ENCODE data around the gene BAIAP2.

BAIAP2 gene

GRCh38 chr17:81006891-81007290 is 28.1 kb upstream of the BAIAP2 start:
- Histone ChIP-seq H3K4me1 (ENCODE audit: insufficient read depth, poor library complexity, severe bottlenecking) (peaks cover 7% of the 10 kb centered on the region), H3K9me3 (ENCODE audit: severe bottlenecking) (peaks cover 7% of the 10 kb centered on the region), H3K27me3 (ENCODE audit: insufficient read depth, poor library complexity, severe bottlenecking) (peaks cover 40% of the 10 kb centered on the region), H3K4me3 (ENCODE audit: severe bottlenecking) (no peak overlapping the region), H3K36me3 (ENCODE audit: low read depth) (no peaks in the 10 kb centered on the region), H3K27ac (ENCODE audit: poor library complexity, severe bottlenecking) (no peak overlapping the region)
- TF ChIP-seq CTCF (IDR thresholded peaks at IDR 0.05; ENCODE audit: poor library complexity, severe bottlenecking) = no peak
- DNase-seq (ENCODE audit: low spot score) (no peak), ATAC-seq (ENCODE audit: low read depth) (no peak)

- Histone ChIP-seq H3K4me1 (ENCODE audit: insufficient read depth, poor library complexity, severe bottlenecking) (no peaks in the 10 kb centered on the region), H3K4me3 (ENCODE audit: severe bottlenecking) (no peak overlapping the region), H3K27me3 (ENCODE audit: insufficient read depth, poor library complexity, severe bottlenecking) (peaks cover 37% of the 10 kb centered on the region), H3K9me3 (ENCODE audit: severe bottlenecking) (peaks cover 7% of the 10 kb centered on the region), H3K27ac (ENCODE audit: poor library complexity, severe bottlenecking) (no peak overlapping the region), H3K36me3 (ENCODE audit: low read depth) (no peaks in the 10 kb centered on the region)
- ATAC-seq (ENCODE audit: low read depth) (no peak), DNase-seq (ENCODE audit: low spot score) (no peak)
- TF ChIP-seq CTCF (IDR thresholded peaks at IDR 0.05; ENCODE audit: poor library complexity, severe bottlenecking) = no peak
Observed at GRCh38 chr17:81008140-81008539, 26.8 kb upstream of the BAIAP2 start.

GRCh38 chr17:81009136-81009535 is 25.8 kb upstream of the BAIAP2 start:
- no peak for TF ChIP-seq CTCF (IDR thresholded peaks at IDR 0.05; ENCODE audit: poor library complexity, severe bottlenecking)
- Histone ChIP-seq H3K4me3 (ENCODE audit: severe bottlenecking) (no peak overlapping the region), H3K27me3 (ENCODE audit: insufficient read depth, poor library complexity, severe bottlenecking) (peaks cover 29% of the 10 kb centered on the region), H3K4me1 (ENCODE audit: insufficient read depth, poor library complexity, severe bottlenecking) (no peaks in the 10 kb centered on the region), H3K9me3 (ENCODE audit: severe bottlenecking) (peaks cover 7% of the 10 kb centered on the region), H3K27ac (ENCODE audit: poor library complexity, severe bottlenecking) (no peak overlapping the region), H3K36me3 (ENCODE audit: low read depth) (no peaks in the 10 kb centered on the region)
- DNase-seq (ENCODE audit: low spot score) (no peak), ATAC-seq (ENCODE audit: low read depth) (no peak)

GRCh38 chr17:81010935-81011334 is 24.0 kb upstream of the BAIAP2 start:
- Histone ChIP-seq H3K36me3 (ENCODE audit: low read depth) (no peaks in the 10 kb centered on the region), H3K4me3 (ENCODE audit: severe bottlenecking) (no peak overlapping the region), H3K4me1 (ENCODE audit: insufficient read depth, poor library complexity, severe bottlenecking) (no peaks in the 10 kb centered on the region), H3K27ac (ENCODE audit: poor library complexity, severe bottlenecking) (no peak overlapping the region), H3K9me3 (ENCODE audit: severe bottlenecking) (peaks cover 7% of the 10 kb centered on the region), H3K27me3 (ENCODE audit: insufficient read depth, poor library complexity, severe bottlenecking) (peaks cover 15% of the 10 kb centered on the region)
- TF ChIP-seq CTCF (IDR thresholded peaks at IDR 0.05; ENCODE audit: poor library complexity, severe bottlenecking) = no peak
- ATAC-seq (ENCODE audit: low read depth) (no peak), DNase-seq (ENCODE audit: low spot score) (no peak)

- DNase-seq (ENCODE audit: low spot score) (no peak), ATAC-seq (ENCODE audit: low read depth) (no peak)
- Histone ChIP-seq H3K27me3 (ENCODE audit: insufficient read depth, poor library complexity, severe bottlenecking) (peaks cover 5% of the 10 kb centered on the region), H3K4me1 (ENCODE audit: insufficient read depth, poor library complexity, severe bottlenecking) (no peaks in the 10 kb centered on the region), H3K4me3 (ENCODE audit: severe bottlenecking) (no peak overlapping the region), H3K27ac (ENCODE audit: poor library complexity, severe bottlenecking) (no peak overlapping the region), H3K36me3 (ENCODE audit: low read depth) (no peaks in the 10 kb centered on the region), H3K9me3 (ENCODE audit: severe bottlenecking) (peaks cover 7% of the 10 kb centered on the region)
- TF ChIP-seq CTCF (IDR thresholded peaks at IDR 0.05; ENCODE audit: poor library complexity, severe bottlenecking) = no peak
Observed at GRCh38 chr17:81011951-81012350, 23.0 kb upstream of the BAIAP2 start.
